LHCN-M2 (cell line): ENCODE results near the gene ALDOB. TPM values are rescaled to one million over a fixed set of nuclear protein-coding genes. Genes with fewer than 3 reads are reported as not detected.

Experiments
- DNase-seq: peaks from one replicate; pipeline ENCODE4 v3.0.0-alpha.2; 2012; ENCODE audit warnings: low read depth
- total RNA-seq: library from RNA; depleted of rRNA; stranded (reverse); fragments of >200 nt; gene quantifications from 2 replicates; pipeline ENCODE4 v1.2.3, GENCODE V29; 2014

The ALDOB gene
- total RNA-seq, 1 experiment from 2014 or later: not detected

- no peak for DNase-seq
Measured at GRCh38 chr9:101457003-101457402, 21.4 kb upstream of the ALDOB start.

- peak; percentile 41 for DNase-seq
Measured at GRCh38 chr9:101455656-101456240, 20.2 kb upstream of the ALDOB start.

- peak; percentile 20 for DNase-seq
Measured at GRCh38 chr9:101453776-101454570, 18.4 kb upstream of the ALDOB start.

- DNase-seq: no peak
Measured at GRCh38 chr9:101451498-101451897, 15.9 kb upstream of the ALDOB start.

- DNase-seq: no peak
Measured at GRCh38 chr9:101450931-101451330, 15.4 kb upstream of the ALDOB start.

GRCh38 chr9:101449071-101449721 is 13.6 kb upstream of the ALDOB start:
- DNase-seq: peak; percentile 67

- DNase-seq: no peak
Measured at GRCh38 chr9:101448680-101449070, 13.1 kb upstream of the ALDOB start.

GRCh38 chr9:101446732-101447131 is 11.2 kb upstream of the ALDOB start:
- DNase-seq: no peak

GRCh38 chr9:101445353-101446029 is 9.9 kb upstream of the ALDOB start:
- peak; percentile 19 for DNase-seq

GRCh38 chr9:101443364-101443771 is 7.8 kb upstream of the ALDOB start:
- DNase-seq: no peak

GRCh38 chr9:101442736-101443135 is 7.2 kb upstream of the ALDOB start:
- no peak for DNase-seq

GRCh38 chr9:101442318-101442717 is 6.7 kb upstream of the ALDOB start:
- no peak for DNase-seq

- no peak for DNase-seq
Measured at GRCh38 chr9:101440714-101441230, 5.2 kb upstream of the ALDOB start.

- no peak for DNase-seq
Measured at GRCh38 chr9:101438523-101438922, 2.9 kb upstream of the ALDOB start.

- DNase-seq: no peak
Measured at GRCh38 chr9:101437806-101438232, 2.2 kb upstream of the ALDOB start.

- no peak for DNase-seq
Measured at GRCh38 chr9:101434998-101435397, 576 bp downstream of the ALDOB start.

GRCh38 chr9:101433229-101433628 is 2.3 kb downstream of the ALDOB start:
- DNase-seq: no peak

GRCh38 chr9:101432740-101433139 is 2.8 kb downstream of the ALDOB start:
- no peak for DNase-seq

GRCh38 chr9:101432171-101432570 is 3.4 kb downstream of the ALDOB start:
- no peak for DNase-seq

GRCh38 chr9:101429736-101430135 is 5.8 kb downstream of the ALDOB start:
- DNase-seq: no peak

GRCh38 chr9:101428909-101429308 is 6.7 kb downstream of the ALDOB start:
- no peak for DNase-seq
